Uterus (tissue), 4 donors: Measurements from ENCODE around the gene UST. TPM values are rescaled to one million over a fixed set of nuclear protein-coding genes. Genes with fewer than 3 reads are reported as not detected.

ENCODE experiments used
- DNase-seq, 2 donors: peaks; one replicate each; pipeline ENCODE4 v3.0.0-alpha.2; 2019 to 2020
- H3K27ac ChIP-seq, 2 donors: fragments of 200-600 bp; sonication (generic); 1 replicate in 1 of 2; 2 replicates in 1 of 2; pipeline ENCODE4 v1.5.1; 2016 to 2018
- H3K27me3 ChIP-seq, 2 donors: fragments of 200-600 bp; sonication (generic); one replicate each; pipeline ENCODE4 v1.5.1; 2018 to 2019; ENCODE audit warnings: control low read depth in 1 of 2
- H3K36me3 ChIP-seq, 2 donors: fragments of 200-600 bp; sonication (generic); one replicate each; pipeline ENCODE4 v1.5.1; 2019; ENCODE audit warnings: control low read depth in 1 of 2
- H3K4me1 ChIP-seq, 2 donors: fragments of 200-600 bp; sonication (generic); one replicate each; pipeline ENCODE4 v1.5.1; 2018 to 2019; ENCODE audit warnings: control low read depth in 1 of 2
- H3K4me3 ChIP-seq, 2 donors: fragments of 200-600 bp; sonication (generic); 1 replicate in 1 of 2; 2 replicates in 1 of 2; pipeline ENCODE4 v1.5.1; 2018 to 2019; ENCODE audit warnings: mild to moderate bottlenecking in 1 of 2
- H3K9me3 ChIP-seq, 2 donors: fragments of 200-600 bp; sonication (generic); one replicate each; pipeline ENCODE4 v1.5.1; 2019; ENCODE audit warnings: control low read depth in 1 of 2
- CTCF ChIP-seq, 4 experiments: fragments of 200-600 bp in 2 of 4; fragments of 450-650 bp in 2 of 4; sonication (generic) in 2 of 4; IDR thresholded peaks; one replicate each; pipeline ENCODE4 v1.5.1; 2016 to 2019; ENCODE audit warnings: antibody characterized with exemption in 4 of 4, mild to moderate bottlenecking in 2 of 4, moderate library complexity in 1 of 4
- POLR2A ChIP-seq, 2 donors: fragments of 450-650 bp; IDR thresholded peaks; one replicate each; pipeline ENCODE4 v1.6.1; 2016; ENCODE audit warnings: antibody characterized with exemption in 2 of 2, mild to moderate bottlenecking in 1 of 2, moderate library complexity in 1 of 2
- intact Hi-C: fragments of 100-400 bp; cut with DNase I; formaldehyde crosslinking; loops from one replicate; pipeline ENCODE4 v1.15.1; 2023; ENCODE audit warnings: low total_unique reads
- total RNA-seq, 4 donors: library from RNA; depleted of rRNA in 3 of 4; stranded (reverse); fragments of >200 nt in 3 of 4; gene quantifications; one replicate each; pipeline versions ENCODE4 v1.1.0 to v1.2.4, GENCODE V29; 2014 to 2023
- donor health status: DM: yes; HTN: yes; CAD: no.

The UST gene
- total RNA-seq, 4 donors from 2014 or later: 6.1 to 23.2 (median 17.2) TPM

GRCh38 chr6:149052350-149053106 is 305.7 kb downstream of the UST start:
- DNase-seq: no peak
- no peak overlapping the region for H3K27ac ChIP-seq
- no peaks in the 10 kb centered on the region for H3K4me1 ChIP-seq
- no peaks in the 10 kb centered on the region for H3K27me3 ChIP-seq
- H3K9me3 ChIP-seq: no peaks in the 10 kb centered on the region
- no peaks in the 10 kb centered on the region for H3K36me3 ChIP-seq
- TF ChIP-seq POLR2A (IDR thresholded peaks at IDR 0.05): no peak
- no peak for TF ChIP-seq CTCF (IDR thresholded peaks at IDR 0.05)
- intact Hi-C loops: no loop called here
- no peak overlapping the region for H3K4me3 ChIP-seq

GRCh38 chr6:149053848-149054558 is 307.2 kb downstream of the UST start:
- Histone ChIP-seq H3K4me3 (no peak overlapping the region), H3K9me3 (no peaks in the 10 kb centered on the region), H3K27ac (no peak overlapping the region), H3K4me1 (no peaks in the 10 kb centered on the region), H3K36me3 (no peaks in the 10 kb centered on the region), H3K27me3 (no peaks in the 10 kb centered on the region)
- DNase-seq: no peak
- intact Hi-C loops: no loop called here
- TF ChIP-seq POLR2A (IDR thresholded peaks at IDR 0.05): no peak
- no peak for TF ChIP-seq CTCF (IDR thresholded peaks at IDR 0.05)

GRCh38 chr6:149054559-149055194 is 307.8 kb downstream of the UST start:
- TF ChIP-seq POLR2A (IDR thresholded peaks at IDR 0.05): no peak
- no peak for TF ChIP-seq CTCF (IDR thresholded peaks at IDR 0.05)
- DNase-seq: no peak
- no peak overlapping the region for H3K27ac ChIP-seq
- no peak overlapping the region for H3K4me3 ChIP-seq
- no peaks in the 10 kb centered on the region for H3K9me3 ChIP-seq
- no peaks in the 10 kb centered on the region for H3K36me3 ChIP-seq
- intact Hi-C loops: no loop called here
- H3K27me3 ChIP-seq: no peaks in the 10 kb centered on the region
- H3K4me1 ChIP-seq: no peaks in the 10 kb centered on the region

- Histone ChIP-seq H3K4me1 (no peaks in the 10 kb centered on the region), H3K9me3 (no peaks in the 10 kb centered on the region), H3K27me3 (no peaks in the 10 kb centered on the region), H3K27ac (no peak overlapping the region), H3K36me3 (no peaks in the 10 kb centered on the region), H3K4me3 (no peak overlapping the region)
- intact Hi-C loops: no loop called here
- TF ChIP-seq POLR2A (IDR thresholded peaks at IDR 0.05) (no peak), CTCF (IDR thresholded peaks at IDR 0.05) (no peak)
- DNase-seq: no peak
Measured at GRCh38 chr6:149055195-149055899, 308.5 kb downstream of the UST start.
